ENCODE data around the gene SNX10. TPM values are rescaled to one million over a fixed set of nuclear protein-coding genes. Genes with fewer than 3 reads are reported as not detected.
A peak's percentile ranks its signal among the peaks of the same experiment; 100 is the strongest.

SNX10 gene
- polyA plus RNA-seq, 4 donors = 1.3 to 12.4 (median 4.9) TPM

DNA sequence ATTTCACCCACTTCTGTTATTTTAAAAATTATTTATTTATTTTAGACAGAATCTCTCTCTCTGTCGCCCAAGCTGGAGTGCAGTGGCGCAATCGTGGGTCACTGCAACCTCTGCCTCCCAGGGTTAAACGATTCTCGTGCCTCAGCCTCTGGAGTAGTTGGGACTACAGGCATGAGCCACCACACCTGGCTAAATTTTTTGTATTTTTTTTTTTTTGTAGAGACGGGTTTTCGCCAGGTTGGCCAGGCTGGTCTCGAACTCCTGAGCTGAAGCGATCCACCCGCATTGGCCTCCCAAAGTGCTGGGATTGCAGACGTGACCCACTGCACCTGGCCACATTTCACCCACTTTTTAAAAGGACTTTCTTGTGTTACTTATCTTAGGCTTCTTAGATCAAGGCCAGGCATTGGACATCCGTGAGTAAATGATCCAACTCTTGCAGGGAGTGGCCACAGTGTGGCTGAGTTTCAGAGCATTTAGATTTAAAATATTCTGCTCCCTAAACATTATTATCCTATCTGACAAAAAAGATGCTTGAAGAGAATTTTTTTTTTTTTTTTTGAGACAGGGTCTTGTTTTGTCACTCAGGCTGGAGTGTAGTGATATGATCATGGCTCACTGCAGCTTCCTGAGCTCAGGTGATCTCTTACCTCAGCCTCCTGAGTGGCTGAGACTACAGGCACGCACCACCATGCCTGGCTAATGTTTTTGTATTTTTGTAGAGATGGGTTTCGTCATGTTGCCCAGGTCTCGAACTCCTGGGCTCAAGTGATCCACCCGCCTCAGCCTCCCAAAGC is 14.4 kb downstream of the SNX10 start:
- Histone ChIP-seq H3K9me3 (ENCODE audit: control insufficient read depth in 2 of 2, insufficient read depth in 1 of 2, low read depth in 1 of 2, low read length in 1 of 2) (no peaks in the 10 kb centered on the region), H3K4me1 (ENCODE audit: control insufficient read depth in 3 of 3, insufficient read depth in 2 of 3, low read depth in 1 of 3, low read length in 2 of 3) (peaks cover 0 to 7% (median 0%) of the 10 kb centered on the region in 3 donors), H3K4me3 (ENCODE audit: low read depth in 1 of 3, low read length in 3 of 3) (no peak overlapping the region), H3K36me3 (ENCODE audit: control insufficient read depth in 3 of 3, insufficient read depth in 2 of 3, low read depth in 1 of 3, low read length in 3 of 3) (peaks cover 0 to 11% (median 0%) of the 10 kb centered on the region in 3 donors), H3K27ac (ENCODE audit: low read depth in 1 of 3, low read length in 2 of 3) (no peak overlapping the region), H3K27me3 (ENCODE audit: control insufficient read depth in 3 of 3, insufficient read depth in 3 of 3, low read length in 3 of 3) (no peaks in the 10 kb centered on the region)
- FAIRE-seq = no peak
- no peak for DNase-seq
- 86 to 89% (median 88%) methylated on average over 16 of the region's 16 CpGs for WGBS, 3 donors

DNA sequence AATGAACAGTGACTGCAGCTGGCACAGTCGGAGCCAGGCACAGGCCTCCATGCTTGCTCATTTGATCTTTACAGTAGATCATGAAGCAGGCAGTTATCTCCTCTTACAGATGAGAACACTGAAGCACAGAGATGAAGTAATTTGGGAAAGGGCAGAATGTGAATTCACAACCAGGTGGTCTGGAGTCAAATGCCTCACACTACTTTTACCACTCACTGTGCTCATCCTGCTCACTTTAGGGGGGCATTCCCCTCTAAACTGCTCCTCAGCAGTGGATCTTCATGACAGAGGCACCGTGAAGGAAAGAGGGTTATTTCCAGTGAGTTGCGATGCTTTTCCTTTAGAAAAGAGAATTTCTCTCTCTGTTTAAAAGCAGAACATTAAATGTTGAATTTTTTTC is 15.1 kb downstream of the SNX10 start:
- H3K27me3 ChIP-seq (ENCODE audit: control insufficient read depth in 3 of 3, insufficient read depth in 3 of 3, low read length in 3 of 3) = no peaks in the 10 kb centered on the region
- no peaks in the 10 kb centered on the region for H3K9me3 ChIP-seq (ENCODE audit: control insufficient read depth in 2 of 2, insufficient read depth in 1 of 2, low read depth in 1 of 2, low read length in 1 of 2)
- H3K4me3 ChIP-seq (ENCODE audit: low read depth in 1 of 3, low read length in 3 of 3) = no peak overlapping the region
- no peak for FAIRE-seq
- peaks cover 0 to 11% (median 0%) of the 10 kb centered on the region in 3 donors for H3K36me3 ChIP-seq (ENCODE audit: control insufficient read depth in 3 of 3, insufficient read depth in 2 of 3, low read depth in 1 of 3, low read length in 3 of 3)
- H3K27ac ChIP-seq (ENCODE audit: low read depth in 1 of 3, low read length in 2 of 3) = peak overlapping the region in 1 of 3 donors; percentile 21
- no peak for DNase-seq
- WGBS, 3 donors = 92 to 97% (median 94%) methylated on average over 3 of the region's 3 CpGs
- H3K4me1 ChIP-seq (ENCODE audit: control insufficient read depth in 3 of 3, insufficient read depth in 2 of 3, low read depth in 1 of 3, low read length in 2 of 3) = peaks cover 0 to 7% (median 0%) of the 10 kb centered on the region in 3 donors

DNA sequence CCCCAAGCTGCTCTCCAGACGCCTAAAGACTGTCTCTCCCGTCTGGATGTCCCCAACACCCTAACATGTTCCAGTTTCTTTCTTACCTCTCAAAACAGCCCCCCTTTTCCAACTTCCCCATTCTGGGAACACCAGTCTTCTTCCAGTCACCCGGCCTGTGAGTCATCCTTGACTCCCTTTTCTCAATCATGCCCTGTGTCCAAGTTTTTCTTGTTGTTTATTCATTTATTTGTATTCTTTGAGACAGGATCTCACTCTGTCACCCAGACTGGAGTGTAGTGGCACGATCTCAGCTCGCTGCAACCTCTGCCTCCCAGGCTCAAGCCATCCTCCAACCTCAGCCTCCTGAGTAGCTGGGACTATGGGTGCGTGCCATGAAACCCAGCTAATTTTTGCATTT is 15.6 kb downstream of the SNX10 start:
- no peak for DNase-seq
- no peak for FAIRE-seq
- Histone ChIP-seq H3K4me1 (ENCODE audit: control insufficient read depth in 3 of 3, insufficient read depth in 2 of 3, low read depth in 1 of 3, low read length in 2 of 3) (peaks cover 0 to 7% (median 0%) of the 10 kb centered on the region in 3 donors), H3K4me3 (ENCODE audit: low read depth in 1 of 3, low read length in 3 of 3) (no peak overlapping the region), H3K27ac (ENCODE audit: low read depth in 1 of 3, low read length in 2 of 3) (no peak overlapping the region), H3K9me3 (ENCODE audit: control insufficient read depth in 2 of 2, insufficient read depth in 1 of 2, low read depth in 1 of 2, low read length in 1 of 2) (no peaks in the 10 kb centered on the region), H3K36me3 (ENCODE audit: control insufficient read depth in 3 of 3, insufficient read depth in 2 of 3, low read depth in 1 of 3, low read length in 3 of 3) (peaks cover 0 to 10% (median 0%) of the 10 kb centered on the region in 3 donors), H3K27me3 (ENCODE audit: control insufficient read depth in 3 of 3, insufficient read depth in 3 of 3, low read length in 3 of 3) (no peaks in the 10 kb centered on the region)
- WGBS, 3 donors = 77 to 92% (median 90%) methylated on average over 6 of the region's 6 CpGs

DNA sequence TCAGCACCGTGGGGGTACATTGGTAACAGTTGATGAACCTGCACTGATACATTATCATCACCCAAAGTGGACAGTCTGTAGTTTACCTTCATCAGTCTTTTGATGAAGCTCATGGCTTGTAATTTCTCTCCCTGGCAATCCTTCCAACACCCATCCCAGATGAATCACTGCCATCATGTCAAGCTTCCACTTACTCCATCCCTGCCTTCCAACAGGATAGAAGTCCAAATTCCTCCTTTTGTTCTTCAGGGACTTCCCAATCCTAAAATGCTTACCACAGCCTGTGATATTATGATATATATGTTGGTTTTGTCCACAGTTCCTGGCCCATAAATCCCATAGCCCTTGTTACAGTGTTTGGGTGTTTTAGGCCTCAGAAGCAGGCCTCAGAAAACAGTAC is 16.1 kb downstream of the SNX10 start:
- peaks cover 0 to 5% (median 0%) of the 10 kb centered on the region in 3 donors for H3K36me3 ChIP-seq (ENCODE audit: control insufficient read depth in 3 of 3, insufficient read depth in 2 of 3, low read depth in 1 of 3, low read length in 3 of 3)
- no peak overlapping the region for H3K27ac ChIP-seq (ENCODE audit: low read depth in 1 of 3, low read length in 2 of 3)
- WGBS, 3 donors = 85 to 100% (median 88%) methylated on average over 1 of the region's 1 CpG
- H3K27me3 ChIP-seq (ENCODE audit: control insufficient read depth in 3 of 3, insufficient read depth in 3 of 3, low read length in 3 of 3) = no peaks in the 10 kb centered on the region
- no peak overlapping the region for H3K4me3 ChIP-seq (ENCODE audit: low read depth in 1 of 3, low read length in 3 of 3)
- H3K9me3 ChIP-seq (ENCODE audit: control insufficient read depth in 2 of 2, insufficient read depth in 1 of 2, low read depth in 1 of 2, low read length in 1 of 2) = no peaks in the 10 kb centered on the region
- peaks cover 0 to 7% (median 0%) of the 10 kb centered on the region in 3 donors for H3K4me1 ChIP-seq (ENCODE audit: control insufficient read depth in 3 of 3, insufficient read depth in 2 of 3, low read depth in 1 of 3, low read length in 2 of 3)
- no peak for FAIRE-seq
- DNase-seq = no peak

DNA sequence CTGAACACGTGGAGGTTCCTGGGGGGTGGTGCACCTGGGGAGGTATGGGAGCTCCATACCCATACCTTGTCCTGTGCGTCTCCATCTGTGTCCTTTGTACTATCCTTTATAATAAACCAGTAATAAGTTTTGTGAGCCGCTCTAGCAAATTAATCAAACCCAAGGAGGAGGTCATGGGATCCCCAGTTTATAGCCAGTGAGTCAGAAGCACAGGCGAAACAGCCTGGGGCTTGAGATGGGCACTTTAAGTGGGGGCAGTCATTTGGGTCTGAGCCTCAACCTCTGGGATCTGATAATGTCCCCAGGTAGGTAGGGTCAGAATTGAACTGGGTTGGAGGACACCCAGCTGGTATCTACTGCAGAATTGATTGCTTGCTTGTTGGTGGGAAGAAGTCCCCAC is 16.9 kb downstream of the SNX10 start:
- no peak overlapping the region for H3K4me3 ChIP-seq (ENCODE audit: low read depth in 1 of 3, low read length in 3 of 3)
- no peak for FAIRE-seq
- H3K27me3 ChIP-seq (ENCODE audit: control insufficient read depth in 3 of 3, insufficient read depth in 3 of 3, low read length in 3 of 3) = no peaks in the 10 kb centered on the region
- DNase-seq = no peak
- no peak overlapping the region for H3K27ac ChIP-seq (ENCODE audit: low read depth in 1 of 3, low read length in 2 of 3)
- H3K9me3 ChIP-seq (ENCODE audit: control insufficient read depth in 2 of 2, insufficient read depth in 1 of 2, low read depth in 1 of 2, low read length in 1 of 2) = no peaks in the 10 kb centered on the region
- peaks cover 0 to 7% (median 0%) of the 10 kb centered on the region in 3 donors for H3K4me1 ChIP-seq (ENCODE audit: control insufficient read depth in 3 of 3, insufficient read depth in 2 of 3, low read depth in 1 of 3, low read length in 2 of 3)
- H3K36me3 ChIP-seq (ENCODE audit: control insufficient read depth in 3 of 3, insufficient read depth in 2 of 3, low read depth in 1 of 3, low read length in 3 of 3) = peaks cover 0 to 2% (median 0%) of the 10 kb centered on the region in 3 donors
- WGBS, 3 donors = 93 to 100% (median 95%) methylated on average over 4 of the region's 4 CpGs

DNA sequence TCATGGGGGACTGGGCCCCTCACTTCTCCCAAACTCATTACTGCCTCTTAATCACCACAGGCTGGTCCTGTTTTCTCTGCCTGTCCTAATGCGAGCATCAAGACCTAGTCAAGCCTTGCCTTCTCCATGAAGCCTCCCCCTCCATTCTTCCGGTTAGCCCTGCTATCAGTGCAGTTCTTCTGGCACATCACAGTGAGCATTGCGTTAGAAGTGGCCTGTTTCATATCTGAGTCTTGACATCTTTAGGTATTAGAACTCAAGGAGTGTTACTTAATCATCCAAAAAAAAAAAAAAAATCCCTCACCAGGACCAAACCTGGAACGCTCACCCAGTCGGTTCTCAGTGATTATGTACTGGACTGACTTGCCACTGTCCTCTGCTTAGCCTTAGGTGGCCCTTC is 17.4 kb downstream of the SNX10 start:
- FAIRE-seq (no peak), DNase-seq (no peak)
- Histone ChIP-seq H3K36me3 (ENCODE audit: control insufficient read depth in 3 of 3, insufficient read depth in 2 of 3, low read depth in 1 of 3, low read length in 3 of 3) (peaks cover 0 to 2% (median 0%) of the 10 kb centered on the region in 3 donors), H3K27ac (ENCODE audit: low read depth in 1 of 3, low read length in 2 of 3) (no peak overlapping the region), H3K4me1 (ENCODE audit: control insufficient read depth in 3 of 3, insufficient read depth in 2 of 3, low read depth in 1 of 3, low read length in 2 of 3) (peaks cover 0 to 7% (median 0%) of the 10 kb centered on the region in 3 donors), H3K9me3 (ENCODE audit: control insufficient read depth in 2 of 2, insufficient read depth in 1 of 2, low read depth in 1 of 2, low read length in 1 of 2) (no peaks in the 10 kb centered on the region), H3K27me3 (ENCODE audit: control insufficient read depth in 3 of 3, insufficient read depth in 3 of 3, low read length in 3 of 3) (no peaks in the 10 kb centered on the region), H3K4me3 (ENCODE audit: low read depth in 1 of 3, low read length in 3 of 3) (no peak overlapping the region)
- WGBS, 3 donors = 93 to 96% (median 94%) methylated on average over 5 of the region's 5 CpGs

DNA sequence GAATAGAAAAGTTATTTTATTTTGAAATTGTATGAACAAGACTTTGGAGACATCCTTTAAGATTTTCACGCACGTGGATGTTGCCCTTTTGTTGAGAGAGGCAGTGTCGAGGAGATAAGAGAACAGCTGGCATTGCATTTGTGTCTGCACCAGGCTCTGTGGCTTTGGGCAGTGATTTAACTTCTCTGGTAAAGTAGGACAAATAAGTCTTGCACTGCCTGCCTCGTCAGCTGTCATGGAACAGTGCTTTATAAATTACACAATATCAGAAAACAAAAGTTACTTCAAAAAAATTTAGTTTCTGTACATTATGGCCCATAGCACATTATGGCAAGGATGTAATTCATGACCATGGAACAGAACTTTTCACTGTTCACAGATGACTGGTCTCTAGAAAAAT is 20.1 kb downstream of the SNX10 start:
- WGBS, 3 donors = 44 to 65% (median 45%) methylated on average over 4 of the region's 4 CpGs
- FAIRE-seq = no peak

DNA sequence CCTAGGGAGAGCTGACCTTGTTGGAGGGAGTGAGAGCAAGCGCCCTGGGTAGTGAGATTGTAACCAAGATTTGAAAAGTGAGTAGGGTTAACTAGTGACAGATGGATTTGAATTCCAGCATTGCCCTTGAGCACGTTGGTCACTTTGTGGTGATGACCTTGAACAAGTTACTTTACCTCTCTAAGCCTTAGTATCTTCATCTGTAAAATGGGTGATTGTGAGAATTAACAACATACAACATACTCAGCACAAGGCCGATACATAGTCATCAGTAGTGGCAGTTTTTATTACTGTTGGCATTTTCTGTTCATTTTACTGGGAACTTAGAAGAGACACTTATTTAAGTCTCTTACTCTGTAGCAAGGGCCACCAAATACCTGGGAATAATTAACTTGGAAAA is 25.5 kb downstream of the SNX10 start:
- no peak for FAIRE-seq
- 87 to 92% (median 90%) methylated on average over 3 of the region's 3 CpGs for whole genome bisulfite sequencing, 3 donors
- Histone ChIP-seq H3K27me3 (ENCODE audit: control insufficient read depth in 3 of 3, insufficient read depth in 3 of 3, low read length in 3 of 3) (no peaks in the 10 kb centered on the region), H3K9me3 (ENCODE audit: control insufficient read depth in 2 of 2, insufficient read depth in 1 of 2, low read depth in 1 of 2, low read length in 1 of 2) (no peaks in the 10 kb centered on the region), H3K36me3 (ENCODE audit: control insufficient read depth in 3 of 3, insufficient read depth in 2 of 3, low read depth in 1 of 3, low read length in 3 of 3) (no peaks in the 10 kb centered on the region), H3K27ac (ENCODE audit: low read depth in 1 of 3, low read length in 2 of 3) (no peak overlapping the region), H3K4me1 (ENCODE audit: control insufficient read depth in 3 of 3, insufficient read depth in 2 of 3, low read depth in 1 of 3, low read length in 2 of 3) (no peaks in the 10 kb centered on the region), H3K4me3 (ENCODE audit: low read depth in 1 of 3, low read length in 3 of 3) (no peak overlapping the region)
- no peak for DNase-seq

More for the DNA sequence above, 20.1 kb downstream of the SNX10 start:
- Histone ChIP-seq H3K27ac (ENCODE audit: low read depth in 1 of 3, low read length in 2 of 3) (no peak overlapping the region), H3K27me3 (ENCODE audit: control insufficient read depth in 3 of 3, insufficient read depth in 3 of 3, low read length in 3 of 3) (no peaks in the 10 kb centered on the region), H3K4me3 (ENCODE audit: low read depth in 1 of 3, low read length in 3 of 3) (no peak overlapping the region), H3K9me3 (ENCODE audit: control insufficient read depth in 2 of 2, insufficient read depth in 1 of 2, low read depth in 1 of 2, low read length in 1 of 2) (no peaks in the 10 kb centered on the region), H3K36me3 (ENCODE audit: control insufficient read depth in 3 of 3, insufficient read depth in 2 of 3, low read depth in 1 of 3, low read length in 3 of 3) (no peaks in the 10 kb centered on the region), H3K4me1 (ENCODE audit: control insufficient read depth in 3 of 3, insufficient read depth in 2 of 3, low read depth in 1 of 3, low read length in 2 of 3) (peaks cover 0 to 4% (median 0%) of the 10 kb centered on the region in 3 donors)
- DNase-seq = no peak
